GM10847 (cell line): ENCODE results near the gene TMEM130.

Source experiments
- POLR2A ChIP-seq: IDR thresholded peaks from 2 replicates; pipeline ENCODE4 v1.6.1; 2011; ENCODE audit not compliant: insufficient read length; ENCODE audit errors: extremely low read depth

TMEM130 gene

DNA sequence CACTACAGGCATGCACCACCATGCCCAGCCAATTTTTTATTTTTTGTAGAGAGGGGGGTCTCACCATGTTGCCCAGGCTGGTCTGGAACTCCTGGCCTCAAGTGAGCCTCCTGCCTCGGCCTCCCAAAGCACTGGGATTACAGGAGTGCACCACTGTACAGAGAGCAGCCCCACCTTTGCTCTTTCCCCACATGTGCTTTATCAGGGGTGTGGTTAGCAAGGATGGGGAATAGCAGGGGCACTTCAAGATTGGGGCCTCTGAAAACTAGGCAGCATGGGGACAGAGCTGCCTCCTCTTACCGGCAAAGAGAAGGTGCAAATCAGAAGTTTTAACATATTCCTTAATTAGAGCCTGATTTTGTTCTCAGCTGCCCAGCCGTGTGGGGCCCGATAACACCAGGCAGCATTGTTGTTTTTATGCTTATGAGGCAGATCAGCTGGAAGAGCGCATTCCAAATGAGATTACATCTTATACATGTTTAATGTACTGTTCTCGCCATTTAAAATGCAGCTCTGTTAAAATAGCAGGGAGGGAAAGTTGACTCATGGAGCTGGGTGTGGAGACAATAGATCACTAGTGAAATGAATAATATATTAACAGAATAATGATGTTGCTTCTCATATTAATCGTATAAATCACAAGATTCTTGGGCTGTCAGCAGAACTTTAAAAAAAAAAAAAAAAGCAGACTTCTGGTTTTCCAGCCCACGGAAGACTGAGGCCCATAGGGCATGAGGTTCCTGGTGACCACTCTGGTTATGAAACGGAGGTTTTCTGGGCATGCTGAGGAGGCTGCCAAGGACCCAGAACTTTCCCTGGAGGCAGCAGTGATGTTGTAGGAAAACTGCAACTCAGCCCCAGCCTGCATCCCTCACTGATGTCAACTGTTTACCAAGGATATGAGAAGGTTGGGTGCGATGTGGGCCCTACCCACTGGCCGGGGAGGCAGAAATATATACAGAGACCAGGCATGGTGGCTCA lies 62.5 kb downstream of the TMEM130 start:
- no peak for TF ChIP-seq POLR2A

DNA sequence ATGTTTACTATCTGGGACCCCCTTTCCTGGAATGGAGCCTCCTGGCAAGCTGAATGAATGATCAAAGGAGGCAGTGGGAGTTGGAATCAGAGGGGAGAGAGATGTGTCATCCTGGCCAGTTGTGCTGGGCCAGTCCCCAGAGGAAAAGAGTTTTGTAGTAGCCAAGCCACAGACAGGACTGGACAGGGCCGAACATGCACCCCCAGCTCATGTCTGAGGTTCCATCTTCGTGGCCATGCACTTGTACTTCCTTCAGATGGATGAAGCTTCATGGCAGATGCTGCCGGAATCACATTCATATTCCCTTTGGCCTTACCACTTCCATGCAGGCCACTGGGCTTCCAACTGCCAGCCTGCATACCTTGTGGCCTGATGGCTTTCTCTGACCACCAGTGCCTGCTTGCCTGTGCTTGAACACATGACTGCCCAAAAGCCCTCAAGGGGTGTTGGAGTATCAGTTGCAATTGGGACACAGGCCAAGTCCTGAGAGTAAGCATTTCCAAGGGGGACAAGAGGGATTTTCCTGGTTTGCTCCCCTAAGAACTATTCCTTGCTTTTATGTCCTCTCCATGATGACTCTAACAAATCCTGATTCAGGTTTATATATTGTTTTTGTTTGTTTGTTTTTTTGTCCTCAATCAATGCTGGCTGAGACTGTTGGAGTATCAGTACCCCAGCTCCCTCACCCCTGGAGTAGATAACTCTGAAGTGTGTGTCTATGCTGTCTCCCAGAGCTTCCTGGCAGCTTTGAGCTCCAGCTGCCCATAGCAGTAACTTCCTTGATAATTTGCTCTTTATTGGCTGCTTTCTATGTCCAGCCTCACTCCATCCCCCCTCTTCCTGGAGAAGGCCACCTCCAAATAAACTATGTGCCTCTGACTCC lies 63.6 kb downstream of the TMEM130 start:
- TF ChIP-seq POLR2A, result no peak

DNA sequence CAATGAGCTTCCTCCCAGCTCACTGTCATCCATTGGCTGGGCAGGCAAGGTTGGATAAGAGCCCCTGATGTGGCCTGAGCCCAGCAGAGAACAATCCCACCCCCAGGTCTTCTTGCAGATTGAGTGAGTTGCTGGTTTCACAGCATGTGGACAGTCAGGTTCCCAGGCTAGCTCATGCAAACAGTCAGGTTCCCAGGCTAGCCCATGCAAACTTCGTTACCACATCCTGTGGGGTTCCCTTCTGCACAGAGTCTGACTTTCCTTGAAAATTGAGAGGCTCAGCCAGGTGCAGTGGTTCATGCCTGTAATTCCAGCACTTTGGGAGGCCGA lies 67.1 kb downstream of the TMEM130 start:
- TF ChIP-seq POLR2A, result no peak

DNA sequence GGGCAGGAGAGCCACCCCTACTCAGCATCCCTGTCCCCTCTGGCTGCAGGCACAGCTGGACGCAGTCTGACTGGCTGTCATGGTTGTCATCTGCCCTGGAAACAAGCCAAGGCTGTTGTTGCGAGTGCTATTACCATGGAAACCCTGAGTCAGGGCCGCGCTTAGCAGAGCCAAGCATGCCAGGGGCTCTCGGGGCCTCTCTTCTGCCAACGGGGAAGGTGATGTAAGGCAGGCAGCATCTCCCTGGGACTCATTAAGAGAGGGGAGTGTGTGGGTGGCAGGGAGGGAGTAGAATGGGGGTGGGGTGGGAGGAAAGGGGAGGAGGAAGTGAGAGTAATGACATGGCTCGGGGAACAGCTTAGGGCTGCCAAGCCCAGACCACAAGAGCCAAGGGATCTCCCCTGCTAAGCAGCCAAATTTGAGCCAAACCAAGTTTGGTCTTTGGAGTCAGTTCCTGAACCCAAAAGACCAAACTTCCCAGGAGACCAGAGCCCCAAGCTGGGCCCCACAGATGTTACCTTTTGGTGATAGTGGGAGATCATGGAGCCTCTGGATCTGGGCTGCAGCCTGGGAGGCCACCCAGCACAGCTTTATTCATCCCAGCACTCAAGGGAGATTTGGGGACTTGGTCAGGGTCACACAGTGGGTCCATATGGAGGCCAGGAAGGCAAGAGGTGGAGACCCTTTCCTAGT lies 67.6 kb downstream of the TMEM130 start:
- no peak for TF ChIP-seq POLR2A

DNA sequence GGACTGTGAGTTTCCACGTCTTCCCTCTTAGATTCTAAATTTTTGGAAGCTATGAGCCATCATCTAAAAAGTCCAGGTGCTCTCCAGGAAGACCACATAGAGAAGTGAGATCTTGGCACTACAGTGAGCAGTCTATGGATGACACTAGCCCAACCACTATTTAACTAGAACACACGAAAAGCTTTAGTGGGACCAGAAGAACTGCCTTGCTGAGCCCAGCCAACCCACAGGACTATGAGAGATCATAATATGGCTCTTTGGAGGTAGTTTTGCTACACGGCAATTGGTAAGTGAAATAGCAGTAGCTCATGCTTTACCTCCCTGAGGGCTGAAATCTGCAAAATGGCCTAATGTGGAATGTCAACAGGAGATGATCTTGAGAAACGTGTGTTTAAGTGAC lies 68.8 kb downstream of the TMEM130 start:
- TF ChIP-seq POLR2A, result no peak

DNA sequence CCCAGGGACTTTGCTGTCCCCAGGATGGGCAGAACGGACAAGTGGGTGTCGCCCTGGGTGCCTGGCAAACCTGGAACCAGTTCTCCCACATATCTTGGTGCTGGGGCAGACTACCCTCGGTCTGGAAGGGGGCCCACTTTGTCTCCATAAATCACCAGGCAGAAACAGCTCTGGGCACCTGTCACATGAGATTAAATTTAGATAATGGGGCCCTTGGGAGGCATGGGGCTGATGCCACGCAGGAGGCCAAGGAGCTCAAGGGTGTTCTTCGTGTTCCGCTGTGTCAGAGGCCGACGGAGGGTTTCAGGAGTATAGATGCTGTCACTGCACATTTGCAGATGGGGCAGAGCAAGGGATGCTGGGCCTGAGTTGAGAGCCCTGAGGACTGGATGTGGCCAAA lies 72.7 kb downstream of the TMEM130 start:
- no peak for TF ChIP-seq POLR2A
